ENCODE results near the gene MUSTN1.

- TF ChIP-seq GATA1 (IDR thresholded peaks at IDR 0.05; ENCODE audit: low read depth, low read length), result no peak
- TF ChIP-seq POLR2A (IDR thresholded peaks at IDR 0.05; ENCODE audit: low read length), result no peak
Observed at GRCh38 chr3:52800079-52800478, 34.7 kb downstream of the MUSTN1 start.

Measured in erythroblast (primary cell).